OCI-LY7 (cell line): ENCODE measurements around the gene SAA2. TPM values are rescaled to one million over a fixed set of nuclear protein-coding genes. Genes with fewer than 3 reads are reported as not detected.
"Not testable (repeated sequence)": the region's sequence is repeated elsewhere in the genome, so short reads cannot be mapped to it uniquely, and the experiment has no call there.

Source experiments
- BruUV-seq: library from RNA; stranded (reverse); fragments of 400-500 nt; replicated peaks from 2 replicates; lab custom pipeline; 2021; lab: Mats Ljungman, UMichigan
- CTCF ChIA-PET: fragments of 300-600 bp; sonication (Branson Sonifier 250); formaldehyde crosslinking; loops from one replicate; lab custom pipeline; 2022; ENCODE audit warnings: antibody characterized with exemption; ENCODE audit not compliant: unreplicated experiment; lab: Charles Lee
- POLR2A ChIA-PET: fragments of 300-600 bp; sonication (Branson Sonifier 250); formaldehyde crosslinking; loops from one replicate; lab custom pipeline; 2022; ENCODE audit warnings: antibody characterized with exemption; lab: Charles Lee
- DNase-seq: peaks from one replicate; pipeline ENCODE4 v3.0.0-alpha.2; 2015; ENCODE audit warnings: low spot score
- H2AFZ ChIP-seq: fragments of 200-600 bp; sonication (generic), shearing (Covaris generic); 2 replicates; pipeline ENCODE4 v1.6.1; 2014; ENCODE audit warnings: mild to moderate bottlenecking, antibody characterized with exemption, low read length, moderate library complexity
- H3K27ac ChIP-seq: fragments of 200-600 bp; sonication (generic); 2 replicates; pipeline ENCODE4 v1.5.1; 2014; ENCODE audit warnings: mixed run types, low read depth, mild to moderate bottlenecking, moderate library complexity, low read length, inconsistent platforms; ENCODE audit not compliant: poor library complexity, severe bottlenecking
- H3K36me3 ChIP-seq: fragments of 200-600 bp; sonication (generic); 2 replicates; pipeline ENCODE4 v1.6.1; 2014; ENCODE audit warnings: mild to moderate bottlenecking, antibody characterized with exemption, low read length, moderate library complexity, mixed read lengths; ENCODE audit not compliant: insufficient read depth
- H3K4me1 ChIP-seq: fragments of 200-600 bp; sonication (generic); 2 replicates; pipeline ENCODE4 v1.5.1; 2014; ENCODE audit warnings: mild to moderate bottlenecking, low read length; ENCODE audit not compliant: insufficient read depth, poor library complexity, severe bottlenecking
- H3K4me2 ChIP-seq: fragments of 200-600 bp; sonication (generic); 2 replicates; pipeline ENCODE4 v1.6.1; 2014; ENCODE audit warnings: mild to moderate bottlenecking, low read length
- H3K4me3 ChIP-seq: fragments of 200-600 bp; sonication (generic); 2 replicates; pipeline ENCODE4 v1.5.1; 2014; ENCODE audit warnings: mild to moderate bottlenecking, low read depth, low read length; ENCODE audit not compliant: poor library complexity, severe bottlenecking
- H3K79me2 ChIP-seq: fragments of 200-600 bp; sonication (generic); 2 replicates; pipeline ENCODE4 v1.6.1; 2016; ENCODE audit warnings: low read depth, mild to moderate bottlenecking, low read length, moderate library complexity, mixed read lengths; ENCODE audit not compliant: insufficient read depth
- H3K9me2 ChIP-seq: fragments of 200-600 bp; sonication (generic); 2 replicates; pipeline ENCODE4 v1.6.1; 2016; ENCODE audit warnings: mild to moderate bottlenecking, low read length, mixed read lengths; ENCODE audit not compliant: insufficient read depth
- H3K9me3 ChIP-seq: fragments of 200-600 bp; sonication (generic); 2 replicates; pipeline ENCODE4 v1.6.1; 2014; ENCODE audit warnings: mild to moderate bottlenecking, mixed run types, low read length, mixed read lengths
- H4K20me1 ChIP-seq: fragments of 200-600 bp; sonication (generic); 2 replicates; pipeline ENCODE4 v1.6.1; 2014; ENCODE audit warnings: mild to moderate bottlenecking, antibody characterized with exemption, low read length, moderate library complexity, mixed read lengths; ENCODE audit not compliant: insufficient read depth
- CTCF ChIP-seq: fragments of 200-600 bp; sonication (generic); conservative IDR thresholded peaks from 2 replicates; pipeline ENCODE4 v1.5.1; 2014; ENCODE audit warnings: mild to moderate bottlenecking, antibody characterized with exemption, low read length, moderate library complexity, mixed read lengths
- EZH2phosphoT487 ChIP-seq: fragments of 200-600 bp; sonication (generic); IDR thresholded peaks from 2 replicates; pipeline ENCODE4 v1.6.1; 2018; ENCODE audit warnings: low read depth, borderline replicate concordance, mild to moderate bottlenecking, mixed run types, antibody characterized with exemption, low read length, moderate library complexity, mixed read lengths
- intact Hi-C: fragments of 100-400 bp; cut with micrococcal nuclease; formaldehyde crosslinking; loops from one replicate; pipeline ENCODE4 v1.10.0; 2022; ENCODE audit not compliant: unreplicated experiment
- small RNA-seq: library from RNA; depleted of rRNA; stranded (forward); fragments of <200 nt; gene quantifications from one replicate; pipeline ENCODE3, GENCODE V24; 2014
- total RNA-seq, 2 experiments: library from RNA; depleted of rRNA in 1 of 2; stranded (reverse); fragments of >200 nt in 1 of 2; shearing (Covaris generic) in 1 of 2; gene quantifications; 2 replicates each; pipeline ENCODE4 v1.2.3, GENCODE V29; 2014 to 2022

SAA2 gene
- total RNA-seq, 2 experiments from 2014 or later, result not detected

- H2AFZ ChIP-seq, result no peak overlapping the region
- TF ChIP-seq CTCF, result peak; percentile 61
- TF ChIP-seq EZH2phosphoT487, result no peak
- no peak overlapping the region for H3K27ac ChIP-seq
- intact Hi-C loops, result no loop called here
- no peak for DNase-seq
- H3K4me2 ChIP-seq, result no peak overlapping the region
- POLR2A ChIA-PET, result interaction anchor here (1.1 kb wide), 1 partner anchor 16 kb away, joined by 3 read pairs; no protein-coding TSS in a partner anchor
- H3K79me2 ChIP-seq, result no peaks in the 10 kb centered on the region
- no peak overlapping the region for H3K4me3 ChIP-seq
- H3K9me2 ChIP-seq, result no peaks in the 10 kb centered on the region
- H3K4me1 ChIP-seq, result no peaks in the 10 kb centered on the region
- no peaks in the 10 kb centered on the region for H4K20me1 ChIP-seq
- H3K9me3 ChIP-seq, result no peaks in the 10 kb centered on the region
- BruUV-seq, result no TSS peak
- CTCF ChIA-PET, result no interaction called here
- no peaks in the 10 kb centered on the region for H3K36me3 ChIP-seq
These were observed 44.7 kb downstream of the SAA2 start for GRCh38 chr11:18203723-18204122.

- POLR2A ChIA-PET, result interaction anchor here (0.7 kb wide), 2 partner anchors 9 to 59 kb away, joined by 3 to 4 read pairs; no protein-coding TSS in a partner anchor
- H2AFZ ChIP-seq, H3K27ac ChIP-seq, H3K36me3 ChIP-seq, H3K4me1 ChIP-seq, H3K4me2 ChIP-seq, H3K9me3 ChIP-seq, BruUV-seq, H4K20me1 ChIP-seq, H3K4me3 ChIP-seq, CTCF ChIA-PET, H3K79me2 ChIP-seq, DNase-seq, H3K9me2 ChIP-seq, intact Hi-C loops: not testable (repeated sequence)
These were observed 50.7 kb downstream of the SAA2 start for GRCh38 chr11:18197738-18198137.

DNA sequence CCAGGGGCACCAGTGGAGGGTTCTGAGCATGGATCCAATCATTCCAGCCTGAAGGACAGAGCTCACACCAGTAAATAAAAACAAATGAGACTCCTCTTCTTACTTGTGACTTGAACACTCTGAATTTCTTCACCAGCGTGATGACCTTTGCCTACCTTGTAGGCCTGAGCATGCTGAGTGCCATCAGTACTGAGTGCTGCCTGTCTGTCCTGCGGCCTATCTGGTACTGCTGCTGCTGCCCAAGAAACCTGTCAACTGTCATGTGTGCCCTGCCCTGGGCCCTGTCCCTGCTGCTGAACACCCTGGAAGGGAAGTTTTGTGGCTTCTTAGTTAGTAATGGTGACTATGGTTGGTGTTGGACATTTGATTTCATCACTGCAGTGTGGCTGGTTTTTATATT is 51.9 kb downstream of the SAA2 start:
- DNase-seq, result no peak
- POLR2A ChIA-PET, result no interaction called here
- Histone ChIP-seq H3K9me2 (no peaks in the 10 kb centered on the region), H3K27ac (no peak overlapping the region), H2AFZ (no peak overlapping the region), H3K9me3 (no peaks in the 10 kb centered on the region), H4K20me1 (no peaks in the 10 kb centered on the region), H3K79me2 (no peaks in the 10 kb centered on the region), H3K4me3 (no peak overlapping the region), H3K4me2 (no peak overlapping the region), H3K4me1 (peaks cover 1% of the 10 kb centered on the region), H3K36me3 (no peaks in the 10 kb centered on the region)
- CTCF ChIA-PET, result no interaction called here
- no TSS peak for BruUV-seq
- TF ChIP-seq CTCF (no peak), EZH2phosphoT487 (no peak)
- intact Hi-C loops, result no loop called here

Small RNA genes lying within 50 kb of the gene (small RNA-seq; reads per million reads assigned to genes)
- not detected for gene RNA5SP333
- not detected for gene RNA5SP334

Other genes starting within 250 kb of the SAA2 start
- 35.4 and 47.1 TPM in 2 replicates for gene SERGEF, start 235.6 kb downstream of the SAA2 start, total RNA-seq (2014; rRNA removed; shearing (Covaris generic))
- 42.2 and 43.8 TPM in 2 replicates for gene SERGEF, start 235.6 kb downstream of the SAA2 start, total RNA-seq (2022)
- gene TPH1, start 202.4 kb downstream of the SAA2 start, total RNA-seq (2014; rRNA removed; shearing (Covaris generic)), result 0.19 and 0.44 TPM in 2 replicates
- gene TPH1, start 202.4 kb downstream of the SAA2 start, total RNA-seq (2022), result 0.23 and 0.39 TPM in 2 replicates
- 32.2 and 40.0 TPM in 2 replicates for gene SAAL1, start 142.6 kb downstream of the SAA2 start, total RNA-seq (2014; rRNA removed; shearing (Covaris generic))
- 46.4 and 52.3 TPM in 2 replicates for gene SAAL1, start 142.6 kb downstream of the SAA2 start, total RNA-seq (2022)
- gene MRGPRX3, start 116.1 kb downstream of the SAA2 start, total RNA-seq (2014; rRNA removed; shearing (Covaris generic)), result not detected in 2 replicates
- not detected in 2 replicates for gene MRGPRX3, start 116.1 kb downstream of the SAA2 start, total RNA-seq (2022)
- gene MRGPRX4, start 75.8 kb downstream of the SAA2 start, total RNA-seq (2014; rRNA removed; shearing (Covaris generic)), result not detected in 2 replicates
- gene MRGPRX4, start 75.8 kb downstream of the SAA2 start, total RNA-seq (2022), result not detected in 2 replicates
- not detected in 2 replicates for gene SAA4, start 11.9 kb downstream of the SAA2 start, total RNA-seq (2014; rRNA removed; shearing (Covaris generic))
- gene SAA4, start 11.9 kb downstream of the SAA2 start, total RNA-seq (2022), result not detected in 2 replicates
- not detected in 2 replicates for gene SAA1, start 17.6 kb upstream of the SAA2 start, total RNA-seq (2014; rRNA removed; shearing (Covaris generic))
- gene SAA1, start 17.6 kb upstream of the SAA2 start, total RNA-seq (2022), result not detected in 2 replicates
- 23.0 and 31.1 TPM in 2 replicates for gene HPS5, start 73.5 kb upstream of the SAA2 start, total RNA-seq (2014; rRNA removed; shearing (Covaris generic))
- 25.4 and 29.9 TPM in 2 replicates for gene HPS5, start 73.5 kb upstream of the SAA2 start, total RNA-seq (2022)
- 48.0 and 53.1 TPM in 2 replicates for gene GTF2H1, start 73.9 kb upstream of the SAA2 start, total RNA-seq (2014; rRNA removed; shearing (Covaris generic))
- 58.0 and 62.1 TPM in 2 replicates for gene GTF2H1, start 73.9 kb upstream of the SAA2 start, total RNA-seq (2022)
- gene LDHA, start 145.9 kb upstream of the SAA2 start, total RNA-seq (2014; rRNA removed; shearing (Covaris generic)), result 398 and 399 TPM in 2 replicates
- 700 and 1,156 TPM in 2 replicates for gene LDHA, start 145.9 kb upstream of the SAA2 start, total RNA-seq (2022)
- gene LDHC, start 163.7 kb upstream of the SAA2 start, total RNA-seq (2014; rRNA removed; shearing (Covaris generic)), result not detected in 2 replicates
- gene LDHC, start 163.7 kb upstream of the SAA2 start, total RNA-seq (2022), result not detected in 2 replicates
- gene LDHAL6A, start 207.2 kb upstream of the SAA2 start, total RNA-seq (2014; rRNA removed; shearing (Covaris generic)), result not detected in 2 replicates
- gene LDHAL6A, start 207.2 kb upstream of the SAA2 start, total RNA-seq (2022), result not detected in 2 replicates